Smooth muscle cell (in vitro differentiated cells): ENCODE results near the gene ZG16B. TPM values are rescaled to one million over a fixed set of nuclear protein-coding genes. Genes with fewer than 3 reads are reported as not detected.

Experiments used
- DNase-seq: peaks from one replicate; lab custom pipeline; 2025; ENCODE audit not compliant: unreplicated experiment; lab: John Stamatoyannopoulos, UW
- H2AFZ ChIP-seq: fragments of 200-600 bp; sonication (generic); 2 replicates; pipeline ENCODE4 v1.6.0; 2016; ENCODE audit warnings: antibody characterized with exemption, low read depth, mild to moderate bottlenecking
- H3F3A ChIP-seq: fragments of 200-600 bp; sonication (generic); 2 replicates; pipeline ENCODE4 v1.6.0; 2017; ENCODE audit warnings: antibody characterized with exemption, low read depth
- H3K27ac ChIP-seq: fragments of 200-600 bp; sonication (generic); 2 replicates; pipeline ENCODE4 v1.5.1; 2016; ENCODE audit warnings: low read depth, mild to moderate bottlenecking
- H3K27me3 ChIP-seq: fragments of 200-600 bp; sonication (generic); 2 replicates; pipeline ENCODE4 v1.6.1; 2016; ENCODE audit warnings: low read depth, mild to moderate bottlenecking
- H3K36me3 ChIP-seq: fragments of 200-600 bp; sonication (generic); 2 replicates; pipeline ENCODE4 v1.5.1; 2016; ENCODE audit warnings: low read depth
- H3K4me1 ChIP-seq: fragments of 200-600 bp; sonication (generic); 2 replicates; pipeline ENCODE4 v1.5.1; 2016; ENCODE audit warnings: low read depth
- H3K4me2 ChIP-seq: fragments of 200-600 bp; sonication (generic); 2 replicates; pipeline ENCODE4 v1.6.0; 2016; ENCODE audit warnings: mild to moderate bottlenecking
- H3K4me3 ChIP-seq: fragments of 200-600 bp; sonication (generic); 2 replicates; pipeline ENCODE4 v1.5.1; 2016; ENCODE audit warnings: mild to moderate bottlenecking
- H3K79me2 ChIP-seq: fragments of 200-600 bp; sonication (generic); 2 replicates; pipeline ENCODE4 v1.6.0; 2016; ENCODE audit warnings: low read depth, mild to moderate bottlenecking
- H3K9ac ChIP-seq: fragments of 200-600 bp; sonication (generic); 2 replicates; pipeline ENCODE4 v1.6.0; 2016; ENCODE audit warnings: low read depth
- H3K9me3 ChIP-seq: fragments of 200-600 bp; sonication (generic); replicated peaks from 2 replicates; pipeline ENCODE4 v1.5.1; 2016; ENCODE audit warnings: low read depth
- H4K20me1 ChIP-seq: fragments of 200-600 bp; sonication (generic); 2 replicates; pipeline ENCODE4 v1.6.0; 2016; ENCODE audit warnings: low read depth
- CTCF ChIP-seq: fragments of 200-600 bp; sonication (generic); IDR thresholded peaks from 2 replicates; pipeline ENCODE4 v1.5.1; 2017; ENCODE audit warnings: borderline replicate concordance, mild to moderate bottlenecking, antibody characterized with exemption; ENCODE audit not compliant: insufficient read depth, poor library complexity, severe bottlenecking
- WGBS: methylation state at CpG from one replicate; pipeline ENCODE4 v1.1.7; 2016; ENCODE audit warnings: low lambda C conversion rate; 5-methylcytosine and 5-hydroxymethylcytosine counted together
- polyA plus RNA-seq: library from polyadenylated mRNA; unstranded; fragments of >200 nt; fragmentation: Nextera tagmentation; extraction: Ambion mirVana; gene quantifications from 2 replicates; pipeline ENCODE4 v1.2.1, GENCODE V29; 2016
- total RNA-seq: library from RNA; depleted of rRNA; stranded (reverse); fragments of >200 nt; gene quantifications from 2 replicates; pipeline ENCODE4 v1.2.3, GENCODE V29; 2014

The ZG16B gene
- total and polyA plus RNA-seq, 2 experiments from 2014 or later: not detected

- H3K9ac ChIP-seq: no peak overlapping the region
- no peak overlapping the region for H3K27ac ChIP-seq
- no peak for DNase-seq
- no peaks in the 10 kb centered on the region for H3K79me2 ChIP-seq
- H3K27me3 ChIP-seq: no peaks in the 10 kb centered on the region
- H3K4me3 ChIP-seq: no peak overlapping the region
- no peak overlapping the region for H2AFZ ChIP-seq
- no peak for TF ChIP-seq CTCF
- peaks cover 7% of the 10 kb centered on the region for H3F3A ChIP-seq
- no peaks in the 10 kb centered on the region for H3K36me3 ChIP-seq
- H3K4me1 ChIP-seq: no peaks in the 10 kb centered on the region
- no peak overlapping the region for H3K4me2 ChIP-seq
- H3K9me3 ChIP-seq: no peaks in the 10 kb centered on the region
- 92% methylated on average over 15 of the region's 15 CpGs for WGBS
- H4K20me1 ChIP-seq: no peaks in the 10 kb centered on the region
Measured at GRCh38 chr16:2839650-2840450, 9.7 kb downstream of the ZG16B start.

- no peaks in the 10 kb centered on the region for H3K79me2 ChIP-seq
- H3K9me3 ChIP-seq: no peaks in the 10 kb centered on the region
- no peak overlapping the region for H3K4me2 ChIP-seq
- H3F3A ChIP-seq: peaks cover 7% of the 10 kb centered on the region
- H3K4me3 ChIP-seq: no peak overlapping the region
- H3K27ac ChIP-seq: no peak overlapping the region
- H3K4me1 ChIP-seq: no peaks in the 10 kb centered on the region
- DNase-seq: no peak
- H3K36me3 ChIP-seq: no peaks in the 10 kb centered on the region
- no peak for TF ChIP-seq CTCF
- H4K20me1 ChIP-seq: no peaks in the 10 kb centered on the region
- H2AFZ ChIP-seq: no peak overlapping the region
- WGBS: 89% methylated on average over 11 of the region's 12 CpGs
- H3K27me3 ChIP-seq: no peaks in the 10 kb centered on the region
- H3K9ac ChIP-seq: no peak overlapping the region
Measured at GRCh38 chr16:2840914-2841313, 10.8 kb downstream of the ZG16B start.

GRCh38 chr16:2841606-2842339 lies 11.7 kb downstream of the ZG16B start:
- Histone ChIP-seq H3F3A (peaks cover 4% of the 10 kb centered on the region), H2AFZ (no peak overlapping the region), H3K27ac (no peak overlapping the region), H3K4me2 (no peak overlapping the region), H3K36me3 (no peaks in the 10 kb centered on the region), H3K4me3 (no peak overlapping the region), H3K9me3 (no peaks in the 10 kb centered on the region), H3K9ac (no peak overlapping the region), H3K27me3 (no peaks in the 10 kb centered on the region), H3K79me2 (no peaks in the 10 kb centered on the region), H3K4me1 (no peaks in the 10 kb centered on the region), H4K20me1 (no peaks in the 10 kb centered on the region)
- 87% methylated on average over 18 of the region's 18 CpGs for WGBS
- TF ChIP-seq CTCF: no peak
- DNase-seq: no peak
